NCI-H524 (cell line): ENCODE measurements around the gene NOXA1.

ENCODE experiments used
- DNase-seq, 2 experiments: peaks; one replicate each; lab custom pipeline; 2025; lab: John Stamatoyannopoulos, UW

Gene NOXA1

DNA sequence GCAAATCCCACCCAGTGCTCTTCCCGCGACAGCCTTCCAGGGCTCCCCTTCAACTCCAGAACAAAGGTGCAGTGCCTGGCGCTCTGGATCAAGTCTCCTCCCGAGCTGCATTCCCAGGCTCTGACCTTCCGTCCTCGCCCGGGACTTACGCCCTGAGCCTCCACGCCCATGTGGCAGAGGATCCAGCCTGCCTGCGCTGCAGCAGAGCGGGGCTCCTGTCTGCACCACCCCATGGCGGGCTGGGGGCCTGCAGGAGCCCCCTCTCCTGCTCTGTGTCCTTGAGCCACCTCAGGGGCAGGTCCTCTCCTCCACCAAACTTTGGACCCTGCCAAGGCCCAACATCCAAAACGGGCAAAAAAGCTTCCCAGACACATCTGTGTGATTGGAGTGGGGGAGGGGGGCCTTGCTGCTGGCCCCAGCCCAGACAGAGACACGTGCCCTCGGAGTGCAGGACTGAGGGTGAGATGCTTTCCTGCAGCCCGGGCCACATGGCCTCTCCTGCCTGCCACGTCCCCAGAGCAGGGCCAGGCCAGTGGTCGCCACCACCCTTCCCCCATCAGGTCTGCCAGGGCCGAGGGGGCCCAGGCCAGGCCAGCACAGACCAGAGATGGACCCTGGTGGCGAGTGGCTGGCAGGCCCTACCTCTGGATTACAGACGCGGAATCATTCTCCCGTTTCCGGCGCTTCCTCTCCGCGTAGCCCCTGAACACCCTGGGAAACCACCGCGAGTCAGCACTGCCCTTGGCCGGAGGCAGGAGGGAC is 31.6 kb downstream of the NOXA1 start:
- DNase-seq: no peak

GRCh38 chr9:137455359-137455991 is 32.3 kb downstream of the NOXA1 start:
- DNase-seq: no peak

DNA sequence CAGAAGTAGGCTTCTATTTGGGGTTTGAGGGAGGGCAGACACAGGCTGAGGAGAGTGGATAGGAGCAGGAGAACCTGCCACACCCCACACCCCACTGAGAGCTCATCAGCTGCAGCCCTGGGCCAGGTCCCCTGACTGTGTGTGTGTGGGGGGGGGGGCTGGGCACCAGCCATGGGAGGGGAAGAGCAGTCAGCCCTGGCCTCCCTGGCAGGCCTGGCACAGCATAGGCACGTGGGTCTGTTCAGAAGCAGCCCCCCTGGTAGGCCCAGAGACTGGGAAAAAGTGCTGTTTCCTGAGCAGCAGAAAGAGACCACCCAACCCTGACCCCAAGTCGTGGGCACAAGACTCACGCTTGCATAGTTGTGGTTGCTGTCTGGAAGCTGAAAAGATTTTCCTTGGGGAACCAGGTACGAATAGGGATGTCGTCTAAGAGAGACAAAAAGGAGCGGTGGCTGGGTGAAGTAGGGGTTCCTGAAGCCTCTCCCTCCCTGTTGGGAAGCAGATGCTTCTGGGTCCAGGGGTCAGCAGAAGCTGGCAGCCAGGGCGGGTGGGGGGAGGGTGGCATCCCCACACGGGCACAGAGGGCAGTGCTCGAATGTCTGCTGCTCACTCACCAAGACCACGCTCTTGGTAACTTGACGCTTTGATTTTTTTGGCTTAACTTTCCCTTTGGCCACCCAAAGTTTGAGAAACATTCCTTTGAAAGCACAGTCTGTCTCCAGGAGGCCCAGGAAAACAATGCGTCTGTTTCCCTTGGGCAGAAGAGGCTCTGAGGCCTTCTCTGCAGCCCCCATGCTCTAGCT is 33.1 kb downstream of the NOXA1 start:
- DNase-seq: no peak

DNA sequence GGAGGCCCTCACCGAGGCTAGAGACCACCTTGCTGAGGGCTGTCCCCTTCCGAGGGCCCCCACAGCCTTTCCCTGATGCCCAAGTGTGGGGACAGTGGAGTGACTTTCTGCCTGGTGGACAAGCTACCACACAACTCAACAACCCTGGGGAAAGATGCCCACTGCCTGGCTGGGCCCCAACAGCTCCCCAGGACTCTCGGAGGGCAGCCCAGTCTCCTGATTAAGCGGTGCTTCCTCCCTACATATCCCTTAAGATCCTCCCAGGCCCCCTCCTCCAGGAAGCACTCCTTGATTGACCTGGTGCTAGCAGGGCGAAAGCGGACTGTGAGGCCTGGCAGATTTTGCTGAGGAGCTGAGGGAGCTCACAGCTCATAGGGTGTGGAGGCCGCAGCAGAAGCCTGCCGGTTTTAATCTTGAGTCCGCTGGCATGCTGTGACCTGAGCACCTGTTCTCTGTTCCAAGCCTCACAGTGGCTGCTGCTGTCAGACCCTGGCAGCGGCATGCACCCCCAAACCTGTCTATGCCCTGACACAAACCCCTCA is 33.7 kb downstream of the NOXA1 start:
- no peak for DNase-seq

DNA sequence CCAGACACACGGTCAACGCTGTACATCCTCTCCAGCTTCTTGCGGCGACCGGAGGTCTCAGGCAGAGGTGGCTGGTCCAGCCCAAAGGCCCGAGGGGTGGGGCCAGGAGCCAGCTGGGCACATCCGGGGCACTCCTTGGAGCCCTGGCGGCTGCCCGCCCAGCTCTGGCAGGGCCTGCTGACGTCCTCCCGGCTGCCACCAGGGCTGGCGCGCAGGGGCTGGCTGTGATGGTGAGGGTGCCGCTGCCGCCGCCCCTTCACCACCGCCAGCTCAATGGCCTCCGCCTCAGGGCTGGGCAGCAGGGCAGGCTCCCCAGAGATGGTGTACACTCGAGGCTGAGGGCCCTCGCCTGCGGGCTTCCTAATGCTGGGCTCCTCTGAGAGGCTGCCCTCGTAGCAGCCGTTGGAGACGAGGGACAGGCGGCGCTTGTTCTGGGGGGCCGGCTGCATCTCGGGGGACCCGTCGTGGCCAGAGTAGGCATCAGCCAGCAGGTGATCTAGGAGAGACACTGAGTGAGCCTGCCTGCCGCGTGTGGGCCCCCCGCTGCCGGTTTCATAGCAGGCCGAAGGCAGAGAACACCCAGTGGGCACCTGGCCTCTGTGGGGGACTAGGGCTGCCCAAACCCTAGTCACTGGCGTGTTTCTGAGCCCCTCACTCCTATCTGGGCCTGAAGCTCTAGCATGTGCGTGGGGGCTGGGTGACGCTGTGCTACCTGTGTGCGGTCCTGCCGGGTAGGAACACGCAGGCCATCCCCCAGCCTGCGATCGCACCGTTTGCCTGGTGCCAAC is 34.4 kb downstream of the NOXA1 start:
- DNase-seq: no peak

DNA sequence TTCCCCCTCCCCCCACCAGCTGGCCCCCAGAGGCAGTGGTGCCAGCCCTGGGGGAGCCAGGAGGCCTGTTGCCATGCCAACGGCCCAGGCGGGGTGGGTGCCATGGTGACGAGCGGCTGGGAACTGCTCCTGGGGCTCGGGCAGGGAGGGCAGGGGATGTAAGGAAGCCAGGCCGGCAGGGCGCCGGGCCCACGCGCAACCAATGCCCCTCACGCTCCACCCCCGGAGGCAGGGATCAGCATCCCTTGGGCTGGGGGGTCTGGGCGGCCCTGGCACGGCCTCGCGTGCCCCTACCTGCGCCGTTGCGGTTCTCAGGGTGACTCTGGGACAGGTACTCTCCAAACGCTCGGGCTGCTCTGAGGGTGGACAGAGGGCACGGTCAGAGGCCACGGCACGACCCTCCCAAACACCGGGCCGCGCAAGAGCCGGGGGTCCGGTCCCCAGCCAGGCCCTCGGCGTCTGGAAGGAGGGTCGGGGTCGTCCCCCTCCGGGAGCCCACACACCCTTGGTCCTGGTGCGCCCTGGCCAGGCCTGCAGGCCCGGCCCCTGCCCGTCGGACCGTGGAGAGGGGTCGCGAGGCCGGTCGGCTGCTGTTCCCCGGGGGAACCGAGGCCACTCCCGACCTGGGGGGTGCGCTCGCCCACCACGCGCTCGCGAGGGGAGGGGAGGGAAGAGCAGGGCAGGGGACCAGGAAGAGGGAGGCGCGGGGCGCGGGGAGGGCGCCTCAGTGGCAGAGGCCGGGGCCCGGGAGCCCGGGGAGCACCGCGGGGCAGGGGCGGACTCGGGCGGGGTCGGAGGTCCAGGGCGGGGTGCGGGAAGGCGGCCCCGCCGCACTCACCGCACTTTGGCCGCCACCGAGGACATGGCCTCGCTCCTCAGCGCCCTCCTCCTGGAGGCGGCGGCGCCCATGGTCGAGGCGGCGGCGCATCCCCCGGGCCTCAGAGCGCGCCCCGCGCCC is 35.3 kb downstream of the NOXA1 start:
- peak; percentile 87 to 90 for DNase-seq

- peak; percentile 67 to 92 for DNase-seq
Observed at GRCh38 chr9:137459152-137459600, 36.0 kb downstream of the NOXA1 start, which contains the start of gene NSMF. Gene NSMF (minus strand): TSS chr9:137459334. CDS start chr9:137459102, 232 bp downstream.

DNA sequence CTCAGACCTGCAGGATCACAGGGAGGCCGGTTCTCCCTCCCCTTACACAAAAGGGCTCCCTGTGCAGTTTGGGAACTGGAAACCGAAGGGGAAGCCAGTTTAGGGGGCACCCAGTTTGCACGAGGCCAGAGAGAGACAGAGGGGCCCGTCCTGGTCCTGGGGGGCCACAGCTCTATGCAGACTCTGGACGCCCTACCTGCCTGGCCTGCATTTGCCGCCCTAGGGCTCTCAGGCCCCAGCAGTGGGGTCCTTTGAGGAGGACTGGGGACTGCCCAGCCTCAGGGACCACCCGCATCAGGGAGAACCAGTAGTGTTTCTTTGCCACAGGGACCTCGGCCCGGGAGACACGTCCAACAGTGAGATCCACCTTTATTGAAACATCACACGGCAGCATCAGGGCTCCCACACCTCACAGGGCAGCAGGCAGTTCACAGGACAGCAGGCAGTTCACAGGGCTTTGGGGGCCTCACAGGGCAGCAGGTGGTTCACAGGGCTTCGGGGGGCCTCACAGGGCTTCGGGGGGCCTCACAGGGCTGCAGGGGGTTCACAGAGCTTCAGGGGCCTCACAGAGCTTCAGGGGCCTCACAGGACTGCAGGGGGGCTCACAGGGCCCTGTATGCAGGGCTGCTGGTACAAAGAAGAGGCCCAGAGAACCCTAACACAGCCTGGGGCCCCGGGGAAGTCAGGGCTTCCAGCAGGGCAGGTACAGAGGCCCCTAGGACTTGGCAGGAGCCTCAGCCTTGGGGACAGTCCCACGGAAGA is 36.6 kb downstream of the NOXA1 start:
- no peak for DNase-seq

GRCh38 chr9:137460363-137461315 is 37.4 kb downstream of the NOXA1 start:
- DNase-seq: no peak

GRCh38 chr9:137461316-137461662 is 38.1 kb downstream of the NOXA1 start:
- DNase-seq: no peak

DNA sequence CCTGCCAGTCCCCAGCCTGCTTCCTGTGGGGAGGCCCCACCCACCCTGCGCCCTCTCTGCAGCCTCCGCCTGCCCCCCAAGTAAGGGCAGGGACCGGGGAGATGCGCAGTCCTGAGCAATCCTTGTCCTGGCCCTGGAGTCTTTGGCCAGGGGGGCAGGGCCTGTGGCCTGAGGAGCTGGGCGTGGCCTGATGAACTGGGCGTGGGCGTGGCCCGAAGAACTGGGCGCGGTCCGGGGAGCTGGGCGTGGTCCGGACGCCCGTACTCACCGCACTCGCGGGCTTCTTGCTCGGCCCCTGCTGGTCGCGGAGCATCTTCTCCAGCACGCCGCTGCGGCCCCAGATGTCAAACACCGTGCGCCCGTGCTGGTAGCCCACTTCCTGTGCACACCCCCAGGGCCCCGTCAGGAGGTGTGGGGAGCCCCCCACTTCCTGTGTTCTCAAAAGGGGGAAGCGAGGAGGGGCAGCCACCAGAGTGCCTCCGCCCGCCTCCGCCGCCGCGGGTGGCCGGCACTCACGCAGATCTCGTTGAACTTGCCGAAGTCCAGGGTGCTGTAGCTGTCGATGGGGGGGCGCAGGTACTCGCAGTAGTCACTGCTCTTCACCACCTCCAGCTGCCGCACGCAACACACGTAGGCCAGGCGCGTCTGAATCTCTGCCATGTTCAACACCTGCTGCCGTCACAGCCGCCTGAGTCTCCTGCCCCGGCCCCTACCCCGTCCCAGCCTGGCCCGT is 38.6 kb downstream of the NOXA1 start:
- DNase-seq: no peak

GRCh38 chr9:137462396-137462985 is 39.3 kb downstream of the NOXA1 start:
- no peak for DNase-seq

DNA sequence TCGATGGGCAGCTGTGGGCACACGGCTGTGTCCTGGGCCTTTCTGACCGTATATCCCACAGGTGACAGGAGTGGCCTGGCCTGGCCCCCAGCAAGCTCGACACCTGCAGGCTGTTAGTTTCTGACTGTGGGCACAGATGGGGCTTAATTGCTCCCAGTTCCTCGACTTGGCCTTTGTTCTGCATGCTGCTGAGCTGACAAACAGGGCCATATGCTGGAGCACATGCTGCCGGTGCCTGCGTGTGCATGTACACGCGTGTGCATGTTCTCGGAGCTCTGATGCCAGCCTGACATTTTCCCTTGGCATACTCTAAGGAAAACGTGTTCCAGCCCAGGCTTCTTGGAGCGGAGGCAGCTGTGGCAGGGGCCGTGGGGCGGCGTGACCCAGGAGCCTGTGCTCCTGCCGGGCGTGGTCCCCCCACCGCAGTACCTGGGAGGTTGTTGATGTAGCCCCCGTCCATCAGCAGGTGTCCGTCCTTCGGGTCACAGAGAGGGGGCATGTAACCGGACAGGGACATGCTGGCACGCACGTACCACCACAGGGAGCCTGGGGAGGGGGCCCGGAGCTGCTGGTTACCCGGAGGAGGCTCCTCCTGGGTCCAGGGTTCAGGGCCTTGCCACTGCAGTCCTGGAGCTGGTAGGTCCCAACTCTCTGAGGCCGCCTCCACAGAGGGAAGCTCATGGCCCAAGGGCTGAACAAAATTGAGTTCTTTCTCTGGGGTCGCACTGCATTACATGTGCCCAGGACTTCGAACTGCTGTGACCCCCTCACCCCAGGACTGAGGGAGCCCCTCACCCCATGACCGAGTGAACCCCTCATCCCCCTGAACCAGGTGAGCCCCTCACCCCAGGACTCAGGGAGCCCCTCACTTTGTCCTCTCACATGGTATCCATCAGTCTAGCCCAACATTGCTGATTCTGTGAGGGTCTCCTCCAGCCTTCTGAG is 40.1 kb downstream of the NOXA1 start:
- peak; percentile 7 to 63 for DNase-seq

DNA sequence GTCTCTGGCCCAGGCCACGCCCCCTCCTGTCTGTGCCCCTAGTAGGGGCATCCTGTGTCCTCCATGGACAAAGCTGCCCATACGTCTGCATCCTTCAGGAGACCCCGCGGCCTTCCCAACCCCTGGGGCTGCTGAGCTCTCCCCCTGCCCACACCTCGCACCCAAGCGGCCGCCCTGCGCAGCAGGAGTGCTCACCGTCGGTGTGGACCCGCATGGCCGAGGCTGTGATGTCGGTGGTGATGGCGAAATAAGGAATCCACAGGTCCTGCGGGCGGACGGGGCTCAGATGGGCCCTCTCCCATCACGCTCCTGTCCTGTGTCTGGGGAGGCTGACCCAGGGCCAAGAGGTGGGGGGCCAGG is 40.7 kb downstream of the NOXA1 start:
- no peak for DNase-seq

- DNase-seq: no peak
Observed at GRCh38 chr9:137464291-137464999, 41.3 kb downstream of the NOXA1 start.
